RWPE1 (cell line): ENCODE results near the gene TBX18.

Source experiments
- CTCF ChIA-PET: fragments of 350-600 bp; sonication (Branson Sonifier 250); formaldehyde crosslinking; extraction: SDS; loops from one replicate; lab custom pipeline; 2021; lab: Yijun Ruan, JAX
- POLR2A ChIA-PET: fragments of 400-600 bp; formaldehyde crosslinking; extraction: SDS; loops from one replicate; lab custom pipeline; 2020; ENCODE audit warnings: antibody characterized with exemption; ENCODE audit not compliant: low non-redundant PET; lab: Yijun Ruan, JAX
- DNase-seq: peaks from one replicate; pipeline ENCODE4 v3.0.0; 2012; ENCODE audit warnings: low spot score
- H3K27ac ChIP-seq: fragments of 450-650 bp; 2 replicates; pipeline ENCODE4 v1.5.1; 2017
- CTCF ChIP-seq: fragments of 450-650 bp; conservative IDR thresholded peaks from 2 replicates; pipeline ENCODE4 v1.5.1; 2017; ENCODE audit warnings: low read depth, mild to moderate bottlenecking

The TBX18 gene

GRCh38 chr6:84707171-84707570 lies 57.2 kb downstream of the TBX18 start:
- CTCF ChIA-PET, result interaction anchor here (0.6 kb wide), 1 partner anchor 42 kb away, joined by 3 read pairs; no protein-coding TSS in a partner anchor
- H3K27ac ChIP-seq, result no peak overlapping the region
- TF ChIP-seq CTCF, result no peak
- POLR2A ChIA-PET, result no interaction called here
- no peak for DNase-seq

- no peak for DNase-seq
- no peak overlapping the region for H3K27ac ChIP-seq
- POLR2A ChIA-PET, result no interaction called here
- CTCF ChIA-PET, result interaction anchor here (1.4 kb wide), 1 partner anchor 10 kb away, joined by 5 read pairs; no protein-coding TSS in a partner anchor
- no peak for TF ChIP-seq CTCF
Measured at GRCh38 chr6:84696166-84696565, 68.2 kb downstream of the TBX18 start.

- POLR2A ChIA-PET, result no interaction called here
- CTCF ChIA-PET, result interaction anchor here (0.6 kb wide), 1 partner anchor 845 kb away, joined by 3 read pairs; no protein-coding TSS in a partner anchor
- no peak for DNase-seq
- no peak overlapping the region for H3K27ac ChIP-seq
- no peak for TF ChIP-seq CTCF
Measured at GRCh38 chr6:84691978-84692623, 72.3 kb downstream of the TBX18 start.

GRCh38 chr6:84688141-84688873 lies 76.1 kb downstream of the TBX18 start:
- no peak overlapping the region for H3K27ac ChIP-seq
- CTCF ChIA-PET, result interaction anchor here (0.6 kb wide), 1 partner anchor 18 kb away, joined by 3 read pairs; no protein-coding TSS in a partner anchor
- no peak for TF ChIP-seq CTCF
- no peak for DNase-seq
- POLR2A ChIA-PET, result no interaction called here

- CTCF ChIA-PET, result no interaction called here
- H3K27ac ChIP-seq, result no peak overlapping the region
Measured at GRCh38 chr6:84687431-84687830, 77.0 kb downstream of the TBX18 start.

More at GRCh38 chr6:84687431-84687830, 77.0 kb downstream of the TBX18 start:
- DNase-seq, result no peak
- TF ChIP-seq CTCF, result no peak
- POLR2A ChIA-PET, result no interaction called here
